ENCODE data around the gene NAV3. TPM values are rescaled to one million over a fixed set of nuclear protein-coding genes. Genes with fewer than 3 reads are reported as not detected.

The NAV3 gene
- total and polyA plus RNA-seq, 2 of the 4 experiments (the other 2 are of a cell fraction) = 25.5 to 106 TPM

DNA sequence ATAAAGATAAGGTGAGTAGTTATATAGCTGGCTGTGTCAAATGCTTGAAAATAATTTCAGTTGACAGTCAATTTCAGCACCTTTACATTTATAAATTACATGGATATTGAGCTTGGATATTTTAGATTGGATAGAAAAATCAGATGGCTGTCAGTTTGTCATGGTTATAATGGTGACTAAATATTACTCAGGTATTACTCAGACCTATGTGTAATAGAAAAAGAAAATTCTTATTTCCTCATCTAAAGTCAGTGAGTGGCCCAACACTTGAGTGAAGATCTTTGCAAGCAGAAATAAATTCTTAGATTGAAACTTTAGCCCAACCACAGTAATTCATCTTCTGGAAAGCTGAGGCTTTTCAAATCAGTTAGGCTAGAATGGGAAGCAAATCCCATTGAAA is 354.4 kb downstream of the NAV3 start:
- peak overlapping the region; percentile 62 for H2BK5ac ChIP-seq (ENCODE audit: low read depth, low read length, poor library complexity, severe bottlenecking)
- no peak overlapping the region for H2AFZ ChIP-seq (replicated peaks; ENCODE audit: low read length, poor library complexity)
- no peak overlapping the region for H2BK120ac ChIP-seq (ENCODE audit: low read depth, low read length)
- H3K14ac ChIP-seq (replicated peaks; ENCODE audit: low read depth, low read length) = no peak overlapping the region
- H2AK9ac ChIP-seq (replicated peaks; ENCODE audit: low read depth, low read length, poor library complexity) = no peak overlapping the region
- H3K4me1 ChIP-seq (ENCODE audit: control insufficient read depth, insufficient read depth, low read length) = peaks cover 6% of the 10 kb centered on the region; the same call in 1 of the 2 replicates
- ChIA-PET CTCF (no interaction called here), POLR2A (ENCODE audit: unreplicated experiment) (no interaction called here)
- peaks cover 0 to 3% of the 10 kb centered on the region in 2 experiments; a peak in 1 of 4 replicates for H3K79me1 ChIP-seq (ENCODE audit: low read depth in 1 of 2, low read length in 2 of 2)
- H4K91ac ChIP-seq (ENCODE audit: insufficient read depth, low read depth, low read length) = no peak overlapping the region
- DNase-seq (peak; percentile 70), ATAC-seq (ENCODE audit: low read depth) (no peak)
- H4K8ac ChIP-seq (ENCODE audit: low read depth in 2 of 2, low read length in 2 of 2) = no peak overlapping the region
- dilution Hi-C loops (cut with HindIII; ENCODE audit: low sequenced_read_pairs, unreplicated experiment) (no loop called here), intact Hi-C loops (cut with micrococcal nuclease) (loop anchor here (10.0 kb wide), 4 partner anchors 240 to 1190 kb away; partner anchors contain the start of gene SYT1), in situ Hi-C loops (cut with MboI; ENCODE audit: low sequenced_read_pairs) (loop anchor here (10.0 to 25.0 kb wide), 2 partner anchors 990 to 1177 kb away; no protein-coding TSS in a partner anchor)
- peak; percentile 56; the same call in 1 of the 2 replicates for TF ChIP-seq CEBPB (IDR thresholded peaks at IDR 0.05; ENCODE audit: low read depth, low read length)
- peak; percentile 31; the same call in 1 of the 2 replicates for TF ChIP-seq FOS (IDR thresholded peaks at IDR 0.05; ENCODE audit: low read depth, low read length)
- TF ChIP-seq RCOR1 (IDR thresholded peaks at IDR 0.05; ENCODE audit: insufficient replicate concordance, low read length) = no peak
- no peak for TF ChIP-seq POLR2A (IDR thresholded peaks at IDR 0.05; ENCODE audit: low read depth, low read length)
- H4K5ac ChIP-seq (ENCODE audit: low read depth, low read length) = no peak overlapping the region
- no peak overlapping the region for H3K4me3 ChIP-seq (ENCODE audit: insufficient read depth, low read depth, low read length)
- peaks cover 5% of the 10 kb centered on the region for H3K36me3 ChIP-seq (ENCODE audit: control insufficient read depth, insufficient read depth, low read length)
- no peaks in the 10 kb centered on the region for H3K9me1 ChIP-seq (ENCODE audit: insufficient read depth, low read length)
- no peak overlapping the region; the same call in 1 of the 2 replicates for H3K56ac ChIP-seq (ENCODE audit: extremely low read depth, insufficient read depth, low read length)
- H2BK20ac ChIP-seq (ENCODE audit: low read depth, low read length) = no peak overlapping the region
- H3K18ac ChIP-seq (ENCODE audit: low read depth, low read length) = no peak overlapping the region
- no peaks in the 10 kb centered on the region for H4K20me1 ChIP-seq (ENCODE audit: insufficient read depth, low read length)
- no peak overlapping the region for H2BK15ac ChIP-seq (ENCODE audit: low read depth, low read length)
- no peak overlapping the region for H3K27ac ChIP-seq (ENCODE audit: insufficient read depth, low read length)
- no peaks in the 10 kb centered on the region for H3K9me3 ChIP-seq (ENCODE audit: control insufficient read depth, insufficient read depth, low read length)
- no TSS peak for BruUV-seq (replicated peaks)
- H3K4me2 ChIP-seq (ENCODE audit: low read depth, low read length) = no peak overlapping the region
- H3K27me3 ChIP-seq (ENCODE audit: control insufficient read depth, insufficient read depth, low read length) = no peaks in the 10 kb centered on the region
- H3K4ac ChIP-seq (ENCODE audit: low read depth, low read length) = no peak overlapping the region
- H3K23ac ChIP-seq (ENCODE audit: low read depth, low read length) = no peak overlapping the region
- H2AK5ac ChIP-seq (ENCODE audit: low read depth, low read length) = no peak overlapping the region
- H3K9ac ChIP-seq (ENCODE audit: low read depth, low read length) = no peak overlapping the region

All from IMR-90 (cell line).